IPS DF 19.7 (cell line): Measurements from ENCODE around the gene PEX6.
"Not testable (repeated sequence)": the region's sequence is repeated elsewhere in the genome, so short reads cannot be mapped to it uniquely, and the experiment has no call there.

Source experiments
- DNase-seq: peaks from one replicate; pipeline ENCODE4 v3.0.0-alpha.2; 2013; ENCODE audit warnings: low read depth, low spot score

The PEX6 gene

GRCh38 chr6:42963855-42964605, 15.0 kb downstream of the PEX6 start:
- DNase-seq, result peak; percentile 71

GRCh38 chr6:42963179-42963854, 15.7 kb downstream of the PEX6 start:
- DNase-seq, result no peak

GRCh38 chr6:42962502-42963178, 16.3 kb downstream of the PEX6 start:
- no peak for DNase-seq

GRCh38 chr6:42962096-42962495, 16.9 kb downstream of the PEX6 start:
- no peak for DNase-seq

- DNase-seq, result no peak
Measured at GRCh38 chr6:42961020-42961470, 17.9 kb downstream of the PEX6 start.

- no peak for DNase-seq
Measured at GRCh38 chr6:42960243-42961019, 18.6 kb downstream of the PEX6 start, which contains the start of gene GNMT. TSS of gene GNMT (plus strand) at chr6:42960754. CDS start at chr6:42960768, 14 bp downstream.

GRCh38 chr6:42959917-42960242, 19.1 kb downstream of the PEX6 start:
- no peak for DNase-seq

GRCh38 chr6:42958125-42958524, 20.9 kb downstream of the PEX6 start:
- DNase-seq, result no peak

- DNase-seq, result not testable (repeated sequence)
Measured at GRCh38 chr6:42954405-42954804, 24.6 kb downstream of the PEX6 start.

- no peak for DNase-seq
Measured at GRCh38 chr6:42952389-42952788, 26.6 kb downstream of the PEX6 start.

- DNase-seq, result no peak
Measured at GRCh38 chr6:42947950-42948349, 31.0 kb downstream of the PEX6 start.

GRCh38 chr6:42942444-42942843, 36.5 kb downstream of the PEX6 start:
- no peak for DNase-seq

- DNase-seq, result not testable (repeated sequence)
Measured at GRCh38 chr6:42941356-42941755, 37.6 kb downstream of the PEX6 start.

GRCh38 chr6:42940493-42941045, 38.4 kb downstream of the PEX6 start:
- DNase-seq, result no peak

GRCh38 chr6:42939810-42940167, 39.2 kb downstream of the PEX6 start:
- DNase-seq, result no peak

GRCh38 chr6:42938987-42939809, 39.8 kb downstream of the PEX6 start:
- DNase-seq, result no peak

- DNase-seq, result no peak
Measured at GRCh38 chr6:42938428-42938796, 40.6 kb downstream of the PEX6 start.

GRCh38 chr6:42937548-42938427, 41.2 kb downstream of the PEX6 start:
- no peak for DNase-seq

GRCh38 chr6:42936398-42936797, 42.6 kb downstream of the PEX6 start:
- DNase-seq, result no peak

GRCh38 chr6:42935322-42935721, 43.7 kb downstream of the PEX6 start:
- DNase-seq, result no peak
